ENCODE measurements around the gene MAP7.

DNA sequence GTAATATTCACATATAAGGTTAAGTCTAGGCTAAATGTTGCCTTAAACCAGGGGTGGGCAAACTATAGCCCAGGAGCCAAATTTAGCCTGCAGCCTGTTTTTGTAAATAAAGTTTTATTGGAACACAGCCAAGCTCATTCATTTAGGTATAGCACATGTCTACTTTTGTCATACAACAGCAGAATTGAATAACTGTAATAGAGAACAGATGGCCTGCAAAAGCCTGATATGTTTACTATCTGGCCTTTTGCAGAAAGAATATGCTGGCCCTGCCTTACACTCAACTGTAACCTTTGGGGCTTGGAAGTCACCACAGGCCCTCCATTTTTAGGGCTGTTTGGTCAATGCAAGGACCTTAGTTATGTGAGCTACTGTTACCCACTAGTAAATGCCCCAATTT lies 242.9 kb downstream of the MAP7 start:
- TF ChIP-seq, protein P1, sequence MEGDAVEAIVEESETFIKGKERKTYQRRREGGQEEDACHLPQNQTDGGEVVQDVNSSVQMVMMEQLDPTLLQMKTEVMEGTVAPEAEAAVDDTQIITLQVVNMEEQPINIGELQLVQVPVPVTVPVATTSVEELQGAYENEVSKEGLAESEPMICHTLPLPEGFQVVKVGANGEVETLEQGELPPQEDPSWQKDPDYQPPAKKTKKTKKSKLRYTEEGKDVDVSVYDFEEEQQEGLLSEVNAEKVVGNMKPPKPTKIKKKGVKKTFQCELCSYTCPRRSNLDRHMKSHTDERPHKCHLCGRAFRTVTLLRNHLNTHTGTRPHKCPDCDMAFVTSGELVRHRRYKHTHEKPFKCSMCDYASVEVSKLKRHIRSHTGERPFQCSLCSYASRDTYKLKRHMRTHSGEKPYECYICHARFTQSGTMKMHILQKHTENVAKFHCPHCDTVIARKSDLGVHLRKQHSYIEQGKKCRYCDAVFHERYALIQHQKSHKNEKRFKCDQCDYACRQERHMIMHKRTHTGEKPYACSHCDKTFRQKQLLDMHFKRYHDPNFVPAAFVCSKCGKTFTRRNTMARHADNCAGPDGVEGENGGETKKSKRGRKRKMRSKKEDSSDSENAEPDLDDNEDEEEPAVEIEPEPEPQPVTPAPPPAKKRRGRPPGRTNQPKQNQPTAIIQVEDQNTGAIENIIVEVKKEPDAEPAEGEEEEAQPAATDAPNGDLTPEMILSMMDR (CRISPR knock-in tag; IDR thresholded peaks at IDR 0.05) = no peak
- no peak for TF ChIP-seq MEF2D (CRISPR knock-in tag; IDR thresholded peaks at IDR 0.05)
- TF ChIP-seq ZNF335 (CRISPR knock-in tag; IDR thresholded peaks at IDR 0.05) = no peak
- TF ChIP-seq, protein P2, sequence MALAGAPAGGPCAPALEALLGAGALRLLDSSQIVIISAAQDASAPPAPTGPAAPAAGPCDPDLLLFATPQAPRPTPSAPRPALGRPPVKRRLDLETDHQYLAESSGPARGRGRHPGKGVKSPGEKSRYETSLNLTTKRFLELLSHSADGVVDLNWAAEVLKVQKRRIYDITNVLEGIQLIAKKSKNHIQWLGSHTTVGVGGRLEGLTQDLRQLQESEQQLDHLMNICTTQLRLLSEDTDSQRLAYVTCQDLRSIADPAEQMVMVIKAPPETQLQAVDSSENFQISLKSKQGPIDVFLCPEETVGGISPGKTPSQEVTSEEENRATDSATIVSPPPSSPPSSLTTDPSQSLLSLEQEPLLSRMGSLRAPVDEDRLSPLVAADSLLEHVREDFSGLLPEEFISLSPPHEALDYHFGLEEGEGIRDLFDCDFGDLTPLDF (CRISPR knock-in tag; IDR thresholded peaks at IDR 0.05) = no peak
- TF ChIP-seq, protein P3, sequence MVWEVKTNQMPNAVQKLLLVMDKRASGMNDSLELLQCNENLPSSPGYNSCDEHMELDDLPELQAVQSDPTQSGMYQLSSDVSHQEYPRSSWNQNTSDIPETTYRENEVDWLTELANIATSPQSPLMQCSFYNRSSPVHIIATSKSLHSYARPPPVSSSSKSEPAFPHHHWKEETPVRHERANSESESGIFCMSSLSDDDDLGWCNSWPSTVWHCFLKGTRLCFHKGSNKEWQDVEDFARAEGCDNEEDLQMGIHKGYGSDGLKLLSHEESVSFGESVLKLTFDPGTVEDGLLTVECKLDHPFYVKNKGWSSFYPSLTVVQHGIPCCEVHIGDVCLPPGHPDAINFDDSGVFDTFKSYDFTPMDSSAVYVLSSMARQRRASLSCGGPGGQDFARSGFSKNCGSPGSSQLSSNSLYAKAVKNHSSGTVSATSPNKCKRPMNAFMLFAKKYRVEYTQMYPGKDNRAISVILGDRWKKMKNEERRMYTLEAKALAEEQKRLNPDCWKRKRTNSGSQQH (CRISPR knock-in tag; IDR thresholded peaks at IDR 0.05; ENCODE audit: low read depth) = no peak
- TF ChIP-seq, protein P4, sequence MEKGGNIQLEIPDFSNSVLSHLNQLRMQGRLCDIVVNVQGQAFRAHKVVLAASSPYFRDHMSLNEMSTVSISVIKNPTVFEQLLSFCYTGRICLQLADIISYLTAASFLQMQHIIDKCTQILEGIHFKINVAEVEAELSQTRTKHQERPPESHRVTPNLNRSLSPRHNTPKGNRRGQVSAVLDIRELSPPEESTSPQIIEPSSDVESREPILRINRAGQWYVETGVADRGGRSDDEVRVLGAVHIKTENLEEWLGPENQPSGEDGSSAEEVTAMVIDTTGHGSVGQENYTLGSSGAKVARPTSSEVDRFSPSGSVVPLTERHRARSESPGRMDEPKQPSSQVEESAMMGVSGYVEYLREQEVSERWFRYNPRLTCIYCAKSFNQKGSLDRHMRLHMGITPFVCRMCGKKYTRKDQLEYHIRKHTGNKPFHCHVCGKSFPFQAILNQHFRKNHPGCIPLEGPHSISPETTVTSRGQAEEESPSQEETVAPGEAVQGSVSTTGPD (CRISPR knock-in tag; IDR thresholded peaks at IDR 0.05) = no peak
- no peak for TF ChIP-seq MAZ (IDR thresholded peaks at IDR 0.05; ENCODE audit: borderline replicate concordance, low read depth, low read length)
- no peak for TF ChIP-seq MAZ (CRISPR knock-in tag; IDR thresholded peaks at IDR 0.05; ENCODE audit: low read depth)
- TF ChIP-seq, protein P5, sequence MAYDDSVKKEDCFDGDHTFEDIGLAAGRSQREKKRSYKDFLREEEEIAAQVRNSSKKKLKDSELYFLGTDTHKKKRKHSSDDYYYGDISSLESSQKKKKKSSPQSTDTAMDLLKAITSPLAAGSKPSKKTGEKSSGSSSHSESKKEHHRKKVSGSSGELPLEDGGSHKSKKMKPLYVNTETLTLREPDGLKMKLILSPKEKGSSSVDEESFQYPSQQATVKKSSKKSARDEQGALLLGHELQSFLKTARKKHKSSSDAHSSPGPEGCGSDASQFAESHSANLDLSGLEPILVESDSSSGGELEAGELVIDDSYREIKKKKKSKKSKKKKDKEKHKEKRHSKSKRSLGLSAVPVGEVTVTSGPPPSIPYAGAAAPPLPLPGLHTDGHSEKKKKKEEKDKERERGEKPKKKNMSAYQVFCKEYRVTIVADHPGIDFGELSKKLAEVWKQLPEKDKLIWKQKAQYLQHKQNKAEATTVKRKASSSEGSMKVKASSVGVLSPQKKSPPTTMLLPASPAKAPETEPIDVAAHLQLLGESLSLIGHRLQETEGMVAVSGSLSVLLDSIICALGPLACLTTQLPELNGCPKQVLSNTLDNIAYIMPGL (CRISPR knock-in tag; IDR thresholded peaks at IDR 0.05; ENCODE audit: borderline replicate concordance in 1 of 2, low read depth in 1 of 2) = no peak
- no peak for TF ChIP-seq CREB1 (IDR thresholded peaks at IDR 0.05)
- TF ChIP-seq CREB1 (CRISPR knock-in tag; IDR thresholded peaks at IDR 0.05) = no peak
- TF ChIP-seq, protein P6, sequence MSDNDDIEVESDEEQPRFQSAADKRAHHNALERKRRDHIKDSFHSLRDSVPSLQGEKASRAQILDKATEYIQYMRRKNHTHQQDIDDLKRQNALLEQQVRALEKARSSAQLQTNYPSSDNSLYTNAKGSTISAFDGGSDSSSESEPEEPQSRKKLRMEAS (IDR thresholded peaks at IDR 0.05) = no peak
- no peak for TF ChIP-seq GTF2F1 (IDR thresholded peaks at IDR 0.05; ENCODE audit: low read length)
- no peak for TF ChIP-seq RAD21 (CRISPR knock-in tag; IDR thresholded peaks at IDR 0.05)

All from HepG2 (cell line).